B cell (primary cell): ENCODE data around the gene GGCX. TPM values are rescaled to one million over a fixed set of nuclear protein-coding genes. Genes with fewer than 3 reads are reported as not detected.

Experiments
- ATAC-seq: fragments of 200-7000 bp; cut with Tn5 transposase; one replicate; pipeline ENCODE4 v1.10.0; 2021; ENCODE audit warnings: low read depth, mild to moderate bottlenecking, moderate number of reproducible peaks, moderate library complexity
- CTCF ChIA-PET: fragments of 350-600 bp; sonication (Branson Sonifier 250); formaldehyde crosslinking; loops from one replicate; lab custom pipeline; 2021; ENCODE audit warnings: antibody characterized with exemption, inconsistent platforms; lab: Charles Lee
- POLR2A ChIA-PET: fragments of 350-600 bp; sonication (Branson Sonifier 250); formaldehyde crosslinking; loops from one replicate; lab custom pipeline; 2021; ENCODE audit warnings: antibody characterized with exemption; lab: Charles Lee
- DNase-seq: peaks from one replicate; pipeline ENCODE4 v3.0.0; 2013
- H2AFZ ChIP-seq: 2 replicates; pipeline ENCODE4 v1.6.1; 2012; ENCODE audit warnings: mild to moderate bottlenecking, low read depth, low read length; ENCODE audit not compliant: insufficient read depth, poor library complexity, severe bottlenecking
- H3K27ac ChIP-seq, 2 donors: 1 replicate in 1 of 2; 2 replicates in 1 of 2; pipeline ENCODE4 v1.5.1; 2012 to 2013; ENCODE audit warnings: low read length in 2 of 2, mild to moderate bottlenecking in 2 of 2, moderate library complexity in 1 of 2
- H3K27me3 ChIP-seq, 4 experiments: fragments of 200-600 bp in 1 of 4; sonication (generic) in 1 of 4; replicated peaks in 1 of 4; 1 replicate in 2 of 4; 2 replicates in 2 of 4; pipeline versions ENCODE4 v1.6.1 to v1.7.0; 2013 to 2016; ENCODE audit warnings: low read length in 3 of 4, mild to moderate bottlenecking in 2 of 4, mixed read lengths in 1 of 4, moderate library complexity in 1 of 4; ENCODE audit not compliant: insufficient read depth in 4 of 4, control insufficient read depth in 3 of 4; ENCODE audit errors: control extremely low read depth in 1 of 4
- H3K36me3 ChIP-seq, 2 experiments: replicated peaks in 1 of 2; 1 replicate in 1 of 2; 2 replicates in 1 of 2; pipeline versions ENCODE4 v1.6.1 to v1.7.1; 2013; ENCODE audit warnings: low read length in 1 of 2; ENCODE audit not compliant: insufficient read depth in 2 of 2, control insufficient read depth in 1 of 2; ENCODE audit errors: control extremely low read depth in 1 of 2, extremely low read depth in 1 of 2
- H3K4me1 ChIP-seq, 2 donors: fragments of 200-600 bp in 1 of 2; sonication (generic) in 1 of 2; 1 replicate in 1 of 2; 2 replicates in 1 of 2; pipeline versions ENCODE4 v1.5.1 to v1.6.1; 2013 to 2017; ENCODE audit warnings: low read length in 2 of 2; ENCODE audit not compliant: control insufficient read depth in 2 of 2, insufficient read depth in 2 of 2
- H3K4me2 ChIP-seq: replicated peaks from 2 replicates; pipeline ENCODE3; 2012; ENCODE audit warnings: mild to moderate bottlenecking, low read depth, low read length; ENCODE audit not compliant: poor library complexity, severe bottlenecking
- H3K4me3 ChIP-seq, 5 experiments: fragments of 200-600 bp in 1 of 5; sonication (generic) in 1 of 5; 1 replicate in 3 of 5; 2 replicates in 2 of 5; pipeline versions ENCODE4 v1.5.1 to v1.7.0; 2011 to 2016; ENCODE audit warnings: low read length in 4 of 5, mild to moderate bottlenecking in 4 of 5, low read depth in 2 of 5, control low read depth in 1 of 5, moderate library complexity in 1 of 5; ENCODE audit not compliant: insufficient read depth in 1 of 5; ENCODE audit errors: control extremely low read depth in 1 of 5, extremely low read depth in 1 of 5
- H3K79me2 ChIP-seq: fragments of 200-600 bp; sonication (generic); one replicate; pipeline ENCODE4 v1.6.0; 2016; ENCODE audit warnings: low read length; ENCODE audit not compliant: control insufficient read depth, insufficient read depth
- H3K9ac ChIP-seq: fragments of 200-600 bp; sonication (generic); 2 replicates; pipeline ENCODE4 v1.6.1; 2017; ENCODE audit warnings: mild to moderate bottlenecking, low read length, moderate library complexity
- H3K9me3 ChIP-seq, 3 donors: one replicate each; pipeline versions ENCODE4 v1.6.1 to v1.7.1; 2013; ENCODE audit warnings: low read length in 2 of 3; ENCODE audit not compliant: control insufficient read depth in 2 of 3, insufficient read depth in 1 of 3; ENCODE audit errors: control extremely low read depth in 1 of 3
- H4K20me1 ChIP-seq: 2 replicates; pipeline ENCODE4 v1.6.0; 2012; ENCODE audit warnings: mild to moderate bottlenecking, low read length; ENCODE audit not compliant: insufficient read depth, control insufficient read depth, poor library complexity, severe bottlenecking
- H3K27ac Mint-ChIP-seq: one replicate; pipeline ENCODE4 v1.8.0; 2021; ENCODE audit warnings: mixed read lengths
- H3K27me3 Mint-ChIP-seq: one replicate; pipeline ENCODE4 v1.8.0; 2021; ENCODE audit warnings: mixed read lengths
- H3K4me1 Mint-ChIP-seq: one replicate; pipeline ENCODE4 v1.8.0; 2021; ENCODE audit warnings: mixed read lengths
- H3K4me3 Mint-ChIP-seq: one replicate; pipeline ENCODE4 v1.8.0; 2021; ENCODE audit warnings: mixed read lengths
- H3K9me3 Mint-ChIP-seq: one replicate; pipeline ENCODE4 v1.8.0; 2022; ENCODE audit warnings: mixed read lengths; ENCODE audit not compliant: insufficient read depth
- CTCF ChIP-seq: fragments of 200-600 bp; IDR thresholded peaks from one replicate; pipeline ENCODE4 v1.8.0; 2022; ENCODE audit warnings: antibody characterized with exemption, mild to moderate bottlenecking
- EZH2 ChIP-seq: IDR thresholded peaks from 2 replicates; pipeline ENCODE4 v1.6.1; 2012; ENCODE audit warnings: borderline replicate concordance, low read depth, mild to moderate bottlenecking, moderate library complexity, low read length; ENCODE audit not compliant: insufficient read depth, poor library complexity, severe bottlenecking
- WGBS: methylation state at CpG from one replicate; pipeline ENCODE4 v1.1.5; 2013; ENCODE audit warnings: missing lambda C conversion rate; ENCODE audit not compliant: insufficient coverage; 5-methylcytosine and 5-hydroxymethylcytosine counted together
- intact Hi-C: fragments of 100-400 bp; cut with micrococcal nuclease; formaldehyde crosslinking; loops from one replicate; pipeline ENCODE4 v1.10.0; 2022
- polyA plus RNA-seq: library from polyadenylated mRNA; depleted of rRNA; stranded (reverse); fragments of >200 nt; gene quantifications from 2 replicates; pipeline ENCODE4 v1.2.3, GENCODE V29; 2012
- total RNA-seq, 2 donors: library from RNA; stranded (reverse); fragments of 120-200 nt in 1 of 2; gene quantifications; 1 replicate in 1 of 2; 2 replicates in 1 of 2; pipeline versions ENCODE4 v1.2.3 to v1.2.4, GENCODE V29; 2013 to 2022

GGCX gene
- total and polyA plus RNA-seq, 2 donors (not counting 1 experiment from before 2014, with no cell fraction given) = 23.5 to 36.8 TPM

GRCh38 chr2:85529809-85530208, 31.5 kb downstream of the GGCX start:
- 100% methylated on average over 1 of the region's 1 CpG for WGBS
- ChIA-PET POLR2A (no interaction called here), CTCF (interaction anchor here (1.4 kb wide), 1 partner anchor 138 kb away, joined by 3 read pairs; no protein-coding TSS in a partner anchor)
- H3K4me2 ChIP-seq = no peak overlapping the region
- no peak for TF ChIP-seq CTCF
- no peak for TF ChIP-seq EZH2
- no peaks in the 10 kb centered on the region for H3K79me2 ChIP-seq
- intact Hi-C loops = loop anchor here (10.0 kb wide), 1 partner anchor 175 kb away; no protein-coding TSS in a partner anchor
- no peaks in the 10 kb centered on the region for H4K20me1 ChIP-seq
- H3K27ac ChIP-seq = no peak overlapping the region
- peaks cover under 1% of the 10 kb centered on the region for H3K4me1 Mint-ChIP-seq
- H3K4me1 ChIP-seq = no peaks in the 10 kb centered on the region
- ATAC-seq = no peak
- no peak overlapping the region for H3K4me3 ChIP-seq
- H3K27ac Mint-ChIP-seq = no peak overlapping the region
- H3K36me3 ChIP-seq = no peaks in the 10 kb centered on the region
- peaks cover 0 to 3% (median 0%) of the 10 kb centered on the region in 4 experiments for H3K27me3 ChIP-seq
- no peak overlapping the region for H3K4me3 Mint-ChIP-seq
- H3K27me3 Mint-ChIP-seq = peaks cover 22% of the 10 kb centered on the region
- no peak overlapping the region for H3K9ac ChIP-seq
- no peaks in the 10 kb centered on the region for H3K9me3 Mint-ChIP-seq
- no peak overlapping the region for H2AFZ ChIP-seq
- DNase-seq = no peak
- H3K9me3 ChIP-seq = no peaks in the 10 kb centered on the region

GRCh38 chr2:85528355-85528754, 32.9 kb downstream of the GGCX start:
- ATAC-seq (no peak), DNase-seq (no peak)
- peaks cover 3 to 7% of the 10 kb centered on the region in 2 donors for H3K4me1 ChIP-seq
- POLR2A ChIA-PET = no interaction called here
- Mint-ChIP-seq H3K9me3 (no peaks in the 10 kb centered on the region), H3K4me3 (no peak overlapping the region), H3K4me1 (peaks cover 1% of the 10 kb centered on the region), H3K27ac (no peak overlapping the region), H3K27me3 (peaks cover 22% of the 10 kb centered on the region)
- intact Hi-C loops = no loop called here
- TF ChIP-seq EZH2 (no peak), CTCF (no peak)
- no peak overlapping the region for H3K9ac ChIP-seq
- H3K4me2 ChIP-seq = no peak overlapping the region
- H2AFZ ChIP-seq = no peak overlapping the region
- CTCF ChIA-PET = no interaction called here
- H3K79me2 ChIP-seq = no peaks in the 10 kb centered on the region
- no peaks in the 10 kb centered on the region for H4K20me1 ChIP-seq
- no peaks in the 10 kb centered on the region for H3K36me3 ChIP-seq
- H3K9me3 ChIP-seq = no peaks in the 10 kb centered on the region
- WGBS = 100% methylated on average over 2 of the region's 2 CpGs
- H3K27me3 ChIP-seq = peaks cover 0 to 3% (median 0%) of the 10 kb centered on the region in 4 experiments
- no peak overlapping the region for H3K4me3 ChIP-seq
- H3K27ac ChIP-seq = no peak overlapping the region
